Fibroblast of lung (primary cell): ENCODE measurements around the gene CD276.

Source experiments
- EZH2 ChIP-seq: IDR thresholded peaks from 2 replicates; pipeline ENCODE4 v1.5.1; 2012; ENCODE audit warnings: low read length, control low read depth, mild to moderate bottlenecking; ENCODE audit errors: missing control alignments
- TF ChIP-seq, protein P1 (sequence below), 2 donors: IDR thresholded peaks in 1 of 2; conservative IDR thresholded peaks in 1 of 2; 1 replicate in 1 of 2; 2 replicates in 1 of 2; pipeline ENCODE4 v1.5.1; 2011 to 2012; ENCODE audit warnings: low read length in 2 of 2, control low read depth in 1 of 2, inconsistent platforms in 1 of 2, low read depth in 1 of 2, mild to moderate bottlenecking in 1 of 2

DNA sequence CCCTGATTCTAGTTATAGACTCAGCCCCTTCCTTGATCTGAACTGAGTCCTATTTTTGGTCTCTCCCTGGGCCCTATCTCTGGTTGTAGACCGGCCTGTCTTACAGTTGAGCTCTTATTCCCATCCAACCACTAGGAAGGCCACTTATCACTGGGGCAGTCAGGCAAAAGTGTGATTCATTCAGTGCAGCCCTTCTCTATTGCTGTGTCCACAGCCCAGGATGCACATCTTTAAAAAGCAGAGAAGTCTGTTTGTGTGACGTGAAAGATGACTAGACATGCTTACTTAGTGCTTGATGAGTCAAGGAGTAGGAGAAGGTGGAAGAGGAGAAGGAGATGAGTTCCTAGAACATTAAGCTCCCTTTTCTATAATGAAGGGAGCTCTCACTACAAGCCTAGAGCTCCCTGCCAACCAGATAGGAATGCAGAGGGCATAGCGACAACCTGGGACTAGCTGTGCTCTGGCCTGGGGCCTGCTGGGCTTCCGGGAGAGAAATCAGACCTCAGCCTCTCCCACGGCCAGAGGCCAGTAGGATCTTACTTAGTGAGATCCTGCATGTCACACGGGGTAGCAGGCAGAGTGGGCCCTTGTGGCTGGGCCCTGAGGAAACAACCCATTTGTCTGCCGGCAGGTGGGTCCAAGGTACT lies 43.3 kb downstream of the CD276 start:
- TF ChIP-seq, protein P1, sequence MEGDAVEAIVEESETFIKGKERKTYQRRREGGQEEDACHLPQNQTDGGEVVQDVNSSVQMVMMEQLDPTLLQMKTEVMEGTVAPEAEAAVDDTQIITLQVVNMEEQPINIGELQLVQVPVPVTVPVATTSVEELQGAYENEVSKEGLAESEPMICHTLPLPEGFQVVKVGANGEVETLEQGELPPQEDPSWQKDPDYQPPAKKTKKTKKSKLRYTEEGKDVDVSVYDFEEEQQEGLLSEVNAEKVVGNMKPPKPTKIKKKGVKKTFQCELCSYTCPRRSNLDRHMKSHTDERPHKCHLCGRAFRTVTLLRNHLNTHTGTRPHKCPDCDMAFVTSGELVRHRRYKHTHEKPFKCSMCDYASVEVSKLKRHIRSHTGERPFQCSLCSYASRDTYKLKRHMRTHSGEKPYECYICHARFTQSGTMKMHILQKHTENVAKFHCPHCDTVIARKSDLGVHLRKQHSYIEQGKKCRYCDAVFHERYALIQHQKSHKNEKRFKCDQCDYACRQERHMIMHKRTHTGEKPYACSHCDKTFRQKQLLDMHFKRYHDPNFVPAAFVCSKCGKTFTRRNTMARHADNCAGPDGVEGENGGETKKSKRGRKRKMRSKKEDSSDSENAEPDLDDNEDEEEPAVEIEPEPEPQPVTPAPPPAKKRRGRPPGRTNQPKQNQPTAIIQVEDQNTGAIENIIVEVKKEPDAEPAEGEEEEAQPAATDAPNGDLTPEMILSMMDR (conservative IDR thresholded peaks at IDR 0.05 in 1 of 2, IDR thresholded peaks at IDR 0.05 in 1 of 2; ENCODE audit: low read depth in 1 of 2, low read length in 2 of 2), result no peak
- no peak for TF ChIP-seq EZH2
